Testis (tissue), 3 donors: ENCODE results near the gene COG8. TPM values are rescaled to one million over a fixed set of nuclear protein-coding genes. Genes with fewer than 3 reads are reported as not detected.

Experiments used
- DNase-seq: peaks from one replicate; pipeline ENCODE4 v3.0.0-alpha.2; 2019
- H3K27ac ChIP-seq, 2 donors: fragments of 200-600 bp; sonication (generic); one replicate each; pipeline ENCODE4 v1.5.1; 2019
- H3K27me3 ChIP-seq: fragments of 200-600 bp; sonication (generic); one replicate; pipeline ENCODE4 v1.5.1; 2019
- H3K36me3 ChIP-seq: fragments of 200-600 bp; sonication (generic); one replicate; pipeline ENCODE4 v1.5.1; 2017; ENCODE audit warnings: low read depth; ENCODE audit errors: missing control alignments
- H3K4me1 ChIP-seq: fragments of 200-600 bp; sonication (generic); one replicate; pipeline ENCODE4 v1.5.1; 2019
- H3K4me3 ChIP-seq, 2 donors: fragments of 200-600 bp; sonication (generic); one replicate each; pipeline ENCODE4 v1.5.1; 2017 to 2019
- H3K9me3 ChIP-seq: fragments of 200-600 bp; sonication (generic); one replicate; pipeline ENCODE4 v1.5.1; 2017
- POLR2A ChIP-seq: fragments of 450-650 bp; IDR thresholded peaks from one replicate; pipeline ENCODE4 v1.6.1; 2017; ENCODE audit warnings: antibody characterized with exemption, mild to moderate bottlenecking, moderate library complexity
- WGBS, 2 donors: methylation state at CpG; one replicate each; pipeline ENCODE4 v1.1.5; 2018; 5-methylcytosine and 5-hydroxymethylcytosine counted together
- intact Hi-C: fragments of 100-400 bp; cut with DNase I; formaldehyde crosslinking; loops from one replicate; pipeline ENCODE4 v1.15.1; 2023; ENCODE audit warnings: low total_unique reads
- polyA plus RNA-seq: library from polyadenylated mRNA; stranded (reverse); fragments of 350-450 nt; fragmentation: Illumina TruSeq; extraction: RNeasy Lipid Tissue Mini Kit (QIAGEN cat#74804); gene quantifications from one replicate; pipeline ENCODE4 v1.2.3, GENCODE V29; 2014; ENCODE audit warnings: low read depth, low replicate concordance; ENCODE audit not compliant: insufficient read depth
- total RNA-seq, 2 donors: library from RNA; depleted of rRNA; stranded (reverse); fragments of >200 nt; gene quantifications; one replicate each; pipeline ENCODE4 v1.2.3, GENCODE V29; 2016
- TF ChIP-seq, protein P1 (sequence below), 3 experiments: fragments of 450-650 bp in 2 of 3; fragments of 200-600 bp in 1 of 3; sonication (generic) in 1 of 3; IDR thresholded peaks; one replicate each; pipeline ENCODE4 v1.5.1; 2016 to 2019; ENCODE audit warnings: antibody characterized with exemption in 3 of 3, mild to moderate bottlenecking in 2 of 3, moderate library complexity in 1 of 3

Gene COG8
- total and polyA plus RNA-seq, 3 donors from 2014 or later, result 74.1 to 96.6 (median 90.8) TPM

DNA sequence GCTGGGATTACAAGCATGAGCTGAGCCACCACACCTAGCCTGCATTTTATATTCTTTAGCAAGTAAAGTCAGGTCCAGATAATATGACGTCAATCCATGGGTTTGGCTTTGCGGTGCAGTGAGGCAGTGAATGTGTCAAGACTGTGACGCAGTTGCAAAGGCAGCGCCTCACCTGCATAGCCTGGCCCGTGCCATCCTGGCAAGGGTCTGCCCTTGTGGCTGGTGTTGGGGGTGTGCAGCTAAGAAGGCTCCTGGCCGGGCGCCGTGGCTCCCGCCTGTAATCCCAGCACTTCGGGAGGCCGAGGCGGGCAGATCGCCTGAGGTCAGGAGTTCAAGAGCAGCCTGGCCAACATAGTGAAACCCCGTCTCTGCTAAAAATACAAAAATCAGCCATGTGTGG lies 15.9 kb downstream of the COG8 start:
- H3K27ac ChIP-seq, result no peak overlapping the region
- no peaks in the 10 kb centered on the region for H3K9me3 ChIP-seq
- no peak for TF ChIP-seq POLR2A
- TF ChIP-seq, protein P1, sequence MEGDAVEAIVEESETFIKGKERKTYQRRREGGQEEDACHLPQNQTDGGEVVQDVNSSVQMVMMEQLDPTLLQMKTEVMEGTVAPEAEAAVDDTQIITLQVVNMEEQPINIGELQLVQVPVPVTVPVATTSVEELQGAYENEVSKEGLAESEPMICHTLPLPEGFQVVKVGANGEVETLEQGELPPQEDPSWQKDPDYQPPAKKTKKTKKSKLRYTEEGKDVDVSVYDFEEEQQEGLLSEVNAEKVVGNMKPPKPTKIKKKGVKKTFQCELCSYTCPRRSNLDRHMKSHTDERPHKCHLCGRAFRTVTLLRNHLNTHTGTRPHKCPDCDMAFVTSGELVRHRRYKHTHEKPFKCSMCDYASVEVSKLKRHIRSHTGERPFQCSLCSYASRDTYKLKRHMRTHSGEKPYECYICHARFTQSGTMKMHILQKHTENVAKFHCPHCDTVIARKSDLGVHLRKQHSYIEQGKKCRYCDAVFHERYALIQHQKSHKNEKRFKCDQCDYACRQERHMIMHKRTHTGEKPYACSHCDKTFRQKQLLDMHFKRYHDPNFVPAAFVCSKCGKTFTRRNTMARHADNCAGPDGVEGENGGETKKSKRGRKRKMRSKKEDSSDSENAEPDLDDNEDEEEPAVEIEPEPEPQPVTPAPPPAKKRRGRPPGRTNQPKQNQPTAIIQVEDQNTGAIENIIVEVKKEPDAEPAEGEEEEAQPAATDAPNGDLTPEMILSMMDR (IDR thresholded peaks at IDR 0.05), result no peak
- no peaks in the 10 kb centered on the region for H3K36me3 ChIP-seq
- 74 to 78% methylated on average over 3 to 14 of the region's 14 CpGs for WGBS, 2 donors
- H3K4me1 ChIP-seq, result no peaks in the 10 kb centered on the region
- DNase-seq, result peak; percentile 9
- no peaks in the 10 kb centered on the region for H3K27me3 ChIP-seq
- intact Hi-C loops, result no loop called here
- H3K4me3 ChIP-seq, result no peak overlapping the region

DNA sequence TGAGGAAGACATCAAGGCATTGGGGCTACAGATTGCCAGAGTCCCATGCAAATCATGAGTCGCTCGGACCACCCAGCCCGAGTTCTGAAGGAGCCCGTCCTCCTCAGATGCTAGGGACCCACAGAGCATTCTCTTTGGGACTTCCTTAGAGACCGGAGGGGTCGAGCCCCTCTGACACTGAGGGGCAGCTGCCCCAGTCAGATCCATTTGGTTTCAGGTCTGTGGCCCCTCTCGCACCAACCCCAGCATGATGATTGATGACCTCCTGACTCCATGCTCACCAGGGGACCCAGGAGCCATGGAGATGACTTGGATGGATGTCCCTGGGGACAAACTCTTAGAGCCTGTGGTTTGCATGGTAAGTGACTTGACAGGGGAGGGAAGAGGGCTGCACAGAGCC lies 17.0 kb downstream of the COG8 start:
- Histone ChIP-seq H3K36me3 (no peaks in the 10 kb centered on the region), H3K4me1 (no peaks in the 10 kb centered on the region), H3K27ac (no peak overlapping the region), H3K9me3 (no peaks in the 10 kb centered on the region), H3K4me3 (no peak overlapping the region), H3K27me3 (no peaks in the 10 kb centered on the region)
- 84 to 92% methylated on average over 7 of the region's 7 CpGs for WGBS, 2 donors
- intact Hi-C loops, result no loop called here
- TF ChIP-seq, protein P1 (IDR thresholded peaks at IDR 0.05), result no peak
- TF ChIP-seq POLR2A, result no peak
- no peak for DNase-seq

DNA sequence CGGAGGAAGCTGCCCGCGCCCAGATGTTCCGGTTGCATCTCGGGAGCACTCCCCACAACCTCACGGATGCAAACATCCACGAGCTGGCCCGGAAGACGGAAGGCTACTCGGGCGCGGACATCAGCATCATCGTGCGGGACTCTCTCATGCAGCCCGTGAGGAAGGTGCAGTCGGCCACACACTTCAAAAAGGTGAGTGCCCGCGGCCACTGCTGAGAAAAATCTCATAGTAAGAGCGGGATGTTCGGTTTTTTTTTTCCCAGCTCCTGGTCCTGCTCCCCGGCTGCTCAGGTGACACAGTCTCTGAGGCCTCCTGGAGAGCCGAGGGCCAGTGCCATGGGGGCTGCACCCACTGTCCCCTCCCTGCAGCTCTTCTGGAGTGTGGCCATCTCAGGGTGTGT lies 18.3 kb downstream of the COG8 start:
- DNase-seq, result no peak
- Histone ChIP-seq H3K9me3 (no peaks in the 10 kb centered on the region), H3K36me3 (no peaks in the 10 kb centered on the region), H3K27me3 (no peaks in the 10 kb centered on the region), H3K27ac (no peak overlapping the region), H3K4me1 (no peaks in the 10 kb centered on the region), H3K4me3 (no peak overlapping the region)
- 87 to 90% methylated on average over 19 to 22 of the region's 22 CpGs for WGBS, 2 donors
- intact Hi-C loops, result no loop called here
- TF ChIP-seq, protein P1 (IDR thresholded peaks at IDR 0.05), result no peak
- TF ChIP-seq POLR2A, result no peak

DNA sequence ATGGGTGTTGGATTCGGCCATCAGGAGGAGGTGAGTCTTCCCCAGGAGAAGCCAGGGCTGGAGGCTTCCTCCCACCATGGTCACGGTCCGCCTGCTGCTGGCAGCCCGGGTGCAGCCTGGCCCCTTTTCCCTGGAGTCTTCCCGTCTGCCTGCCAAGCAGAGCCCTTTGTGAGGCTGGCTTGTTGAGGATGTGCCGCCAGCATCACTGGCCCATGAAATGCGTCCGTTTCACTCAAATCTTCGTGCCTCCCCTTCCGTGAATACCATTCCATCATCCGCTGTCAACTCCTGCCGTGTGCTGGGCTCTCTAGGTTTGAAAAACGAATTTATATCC lies 18.7 kb downstream of the COG8 start:
- Histone ChIP-seq H3K36me3 (no peaks in the 10 kb centered on the region), H3K9me3 (no peaks in the 10 kb centered on the region), H3K27me3 (no peaks in the 10 kb centered on the region), H3K4me1 (no peaks in the 10 kb centered on the region), H3K27ac (no peak overlapping the region), H3K4me3 (no peak overlapping the region)
- TF ChIP-seq, protein P1 (IDR thresholded peaks at IDR 0.05), result no peak
- no peak for TF ChIP-seq POLR2A
- WGBS, 2 donors, result 88 to 90% methylated on average over 13 of the region's 13 CpGs
- no peak for DNase-seq
- intact Hi-C loops, result no loop called here

DNA sequence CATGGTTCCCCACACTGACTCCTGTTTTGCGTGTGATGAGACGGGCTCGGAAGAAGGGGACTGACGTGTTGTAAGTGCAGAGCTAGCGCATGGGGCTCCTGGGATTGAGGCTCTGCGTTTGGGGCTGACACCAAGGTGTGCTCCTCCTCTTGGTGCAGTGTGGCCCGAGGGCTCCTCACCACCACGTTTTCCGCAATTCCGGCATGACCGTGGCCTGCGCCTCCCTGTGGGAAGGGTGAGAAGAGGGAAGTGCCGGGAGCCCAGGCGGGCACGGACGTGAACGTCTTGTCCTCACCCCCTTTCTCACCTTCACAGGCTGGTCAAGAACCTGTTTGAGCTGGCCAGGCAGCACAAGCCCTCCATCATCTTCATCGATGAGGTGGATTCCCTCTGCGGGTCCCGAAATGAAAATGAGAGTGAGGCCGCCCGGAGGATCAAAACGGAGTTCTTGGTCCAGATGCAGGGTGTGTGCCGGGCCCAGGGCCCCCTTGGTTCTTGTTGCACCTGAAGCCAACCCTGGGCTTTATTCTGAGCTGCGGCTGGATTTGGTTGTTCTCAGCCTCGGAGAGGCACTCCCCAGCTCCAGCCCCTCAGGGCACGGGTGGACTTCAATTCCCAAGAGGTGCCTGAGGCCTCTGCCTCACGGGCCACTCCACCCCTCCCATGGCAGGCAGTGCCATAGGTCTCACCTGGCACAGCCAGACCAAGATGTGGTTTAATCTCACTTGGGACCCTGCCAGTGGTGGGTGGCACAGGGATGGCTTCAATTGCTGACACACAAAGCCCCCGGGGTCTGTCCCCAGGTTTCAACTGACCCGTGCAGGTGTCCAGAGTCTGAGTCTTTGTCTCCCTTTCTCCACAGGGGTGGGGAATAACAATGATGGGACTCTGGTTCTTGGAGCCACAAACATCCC lies 19.3 kb downstream of the COG8 start:
- no peaks in the 10 kb centered on the region for H3K4me1 ChIP-seq
- intact Hi-C loops, result no loop called here
- DNase-seq, result no peak
- no peak overlapping the region for H3K27ac ChIP-seq
- H3K36me3 ChIP-seq, result no peaks in the 10 kb centered on the region
- H3K4me3 ChIP-seq, result no peak overlapping the region
- no peaks in the 10 kb centered on the region for H3K27me3 ChIP-seq
- TF ChIP-seq, protein P1 (IDR thresholded peaks at IDR 0.05), result no peak
- TF ChIP-seq POLR2A, result no peak
- WGBS, 2 donors, result 86 to 90% methylated on average over 28 to 30 of the region's 30 CpGs
- H3K9me3 ChIP-seq, result no peaks in the 10 kb centered on the region
